ENCODE results near the gene ANKRD23.

- TF ChIP-seq CTCF (IDR thresholded peaks at IDR 0.05) (no peak), POLR2A (IDR thresholded peaks at IDR 0.05) (no peak)
These were observed 41.8 kb downstream of the ANKRD23 start for GRCh38 chr2:96801786-96802595.
